Gastroesophageal sphincter (tissue), 3 donors: ENCODE results near the gene SEH1L.

ENCODE experiments used
- POLR2A ChIP-seq, 2 donors: fragments of 450-650 bp; IDR thresholded peaks; one replicate each; pipeline ENCODE4 v1.6.1; 2017; ENCODE audit warnings: antibody characterized with exemption in 2 of 2, mild to moderate bottlenecking in 2 of 2, moderate library complexity in 1 of 2
- POLR2AphosphoS5 ChIP-seq: sonication (generic); formaldehyde crosslinking; IDR thresholded peaks from one replicate; pipeline ENCODE4 v1.6.1; 2017; ENCODE audit warnings: antibody characterized with exemption
- TF ChIP-seq, protein P1 (sequence below), 4 experiments: fragments of 200-600 bp in 2 of 4; fragments of 450-650 bp in 2 of 4; sonication (generic) in 1 of 4; IDR thresholded peaks; one replicate each; pipeline ENCODE4 v1.5.1; 2017 to 2019; ENCODE audit warnings: antibody characterized with exemption in 4 of 4, mild to moderate bottlenecking in 2 of 4, moderate library complexity in 2 of 4

DNA sequence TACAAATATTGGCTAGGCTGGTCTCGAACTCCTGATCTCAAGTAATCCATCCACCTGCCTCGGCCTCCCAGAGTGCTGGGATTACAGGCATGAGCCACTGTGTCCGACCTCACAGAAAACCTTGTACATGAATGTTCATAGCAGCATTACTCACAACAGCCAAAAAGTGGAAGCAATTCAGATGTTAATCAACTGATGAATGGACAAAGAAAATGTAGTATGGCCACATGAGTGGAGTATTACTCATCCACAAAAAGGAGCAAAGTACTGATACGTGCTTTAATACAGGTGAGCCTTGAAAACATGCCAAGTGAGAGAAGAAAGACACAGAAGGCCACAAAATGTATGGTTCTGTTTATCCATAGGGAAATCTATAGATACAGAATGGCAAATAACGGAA is 63.9 kb downstream of the SEH1L start:
- no peak for TF ChIP-seq POLR2A (IDR thresholded peaks at IDR 0.05)
- TF ChIP-seq, protein P1, sequence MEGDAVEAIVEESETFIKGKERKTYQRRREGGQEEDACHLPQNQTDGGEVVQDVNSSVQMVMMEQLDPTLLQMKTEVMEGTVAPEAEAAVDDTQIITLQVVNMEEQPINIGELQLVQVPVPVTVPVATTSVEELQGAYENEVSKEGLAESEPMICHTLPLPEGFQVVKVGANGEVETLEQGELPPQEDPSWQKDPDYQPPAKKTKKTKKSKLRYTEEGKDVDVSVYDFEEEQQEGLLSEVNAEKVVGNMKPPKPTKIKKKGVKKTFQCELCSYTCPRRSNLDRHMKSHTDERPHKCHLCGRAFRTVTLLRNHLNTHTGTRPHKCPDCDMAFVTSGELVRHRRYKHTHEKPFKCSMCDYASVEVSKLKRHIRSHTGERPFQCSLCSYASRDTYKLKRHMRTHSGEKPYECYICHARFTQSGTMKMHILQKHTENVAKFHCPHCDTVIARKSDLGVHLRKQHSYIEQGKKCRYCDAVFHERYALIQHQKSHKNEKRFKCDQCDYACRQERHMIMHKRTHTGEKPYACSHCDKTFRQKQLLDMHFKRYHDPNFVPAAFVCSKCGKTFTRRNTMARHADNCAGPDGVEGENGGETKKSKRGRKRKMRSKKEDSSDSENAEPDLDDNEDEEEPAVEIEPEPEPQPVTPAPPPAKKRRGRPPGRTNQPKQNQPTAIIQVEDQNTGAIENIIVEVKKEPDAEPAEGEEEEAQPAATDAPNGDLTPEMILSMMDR (IDR thresholded peaks at IDR 0.05): no peak
- TF ChIP-seq POLR2AphosphoS5: no peak
